K562 (cell line): ENCODE measurements around the gene CUTA. TPM values are rescaled to one million over a fixed set of nuclear protein-coding genes. Genes with fewer than 3 reads are reported as not detected.
A peak's percentile ranks its signal among the peaks of the same experiment; 100 is the strongest.

ENCODE experiments used
- BRCA1 ChIP-seq, 2 experiments: fragments of 450-650 bp in 1 of 2; sonication (generic) in 1 of 2; formaldehyde crosslinking in 1 of 2; IDR thresholded peaks; 2 replicates each; pipeline versions ENCODE4 v1.5.0 to v1.6.1; 2017 to 2020; ENCODE audit warnings: mild to moderate bottlenecking in 1 of 2, missing genetic modification reagents in 1 of 2
- CBX3 ChIP-seq, 2 experiments: IDR thresholded peaks; 1 replicate in 1 of 2; 2 replicates in 1 of 2; pipeline ENCODE4 v1.6.1; 2012; ENCODE audit warnings: inconsistent platforms in 2 of 2, low read length in 2 of 2, borderline replicate concordance in 1 of 2, control low read depth in 1 of 2
- CXXC5 ChIP-seq: fragments of 250-450 bp; sonication (Bioruptor Pico); IDR thresholded peaks from 2 replicates; pipeline ENCODE4 v1.8.0; 2022; ENCODE audit warnings: inconsistent platforms, mild to moderate bottlenecking, moderate library complexity
- HMGN3 ChIP-seq: IDR thresholded peaks from 2 replicates; pipeline ENCODE4 v1.6.1; 2011; ENCODE audit warnings: borderline replicate concordance, low read depth, mild to moderate bottlenecking, mixed read lengths, low read length; ENCODE audit not compliant: insufficient read length; ENCODE audit errors: extremely low read depth
- HNRNPLL ChIP-seq: fragments of 200-400 bp; formaldehyde crosslinking; IDR thresholded peaks from 2 replicates; pipeline ENCODE4 v1.6.1; 2017; ENCODE audit warnings: low read length, low read depth, mild to moderate bottlenecking; ENCODE audit not compliant: poor library complexity, severe bottlenecking
- JUN ChIP-seq, 2 experiments: sonication (generic) in 1 of 2; formaldehyde crosslinking in 1 of 2; IDR thresholded peaks; 2 replicates each; pipeline versions ENCODE4 v1.6.1 to v1.8.0; 2012 to 2022; ENCODE audit warnings: borderline replicate concordance in 2 of 2, mild to moderate bottlenecking in 2 of 2, improper control_type of control experiment in 1 of 2, low read depth in 1 of 2, low read length in 1 of 2, missing genetic modification reagents in 1 of 2
- KAT8 ChIP-seq: fragments of 450-650 bp; IDR thresholded peaks from 2 replicates; pipeline ENCODE4 v1.6.1; 2016; ENCODE audit warnings: low read depth, mild to moderate bottlenecking
- NCOA4 ChIP-seq: fragments of 450-650 bp; IDR thresholded peaks from 2 replicates; pipeline ENCODE4 v1.6.1; 2018; ENCODE audit warnings: mild to moderate bottlenecking; ENCODE audit not compliant: partially characterized antibody
- NEUROD1 ChIP-seq: fragments of 150-350 bp; IDR thresholded peaks from 2 replicates; pipeline ENCODE4 v1.6.1; 2014; ENCODE audit warnings: borderline replicate concordance, low read length, low read depth; ENCODE audit not compliant: partially characterized antibody
- RBBP5 ChIP-seq: fragments of 200-600 bp; sonication (generic); IDR thresholded peaks from 2 replicates; pipeline ENCODE4 v1.6.1; 2012; ENCODE audit warnings: borderline replicate concordance, mild to moderate bottlenecking, low read length, control low read depth, inconsistent platforms; ENCODE audit not compliant: insufficient read depth, poor library complexity, severe bottlenecking
- RBM17 ChIP-seq: fragments of 200-400 bp; formaldehyde crosslinking; IDR thresholded peaks from 2 replicates; pipeline ENCODE4 v1.6.1; 2017; ENCODE audit warnings: low read depth, mild to moderate bottlenecking, low read length, borderline replicate concordance
- RBM34 ChIP-seq: fragments of 200-400 bp; formaldehyde crosslinking; IDR thresholded peaks from 2 replicates; pipeline ENCODE4 v1.6.1; 2018; ENCODE audit warnings: low read length, borderline replicate concordance; ENCODE audit not compliant: insufficient read depth
- RNF219 ChIP-seq: fragments of 250-450 bp; sonication (Bioruptor Pico); IDR thresholded peaks from 2 replicates; pipeline ENCODE4 v1.5.0; 2022; ENCODE audit warnings: mild to moderate bottlenecking
- SAFB ChIP-seq: fragments of 200-400 bp; formaldehyde crosslinking; IDR thresholded peaks from 2 replicates; pipeline ENCODE4 v1.6.1; 2017; ENCODE audit warnings: low read depth, low read length, borderline replicate concordance
- TAF1 ChIP-seq: IDR thresholded peaks from 2 replicates; pipeline ENCODE4 v1.6.1; 2011; ENCODE audit warnings: mild to moderate bottlenecking, low read length, moderate library complexity; ENCODE audit not compliant: insufficient read depth, control insufficient read depth, severe bottlenecking; ENCODE audit errors: extremely low read depth
- YY1 ChIP-seq, 3 experiments: IDR thresholded peaks; 2 replicates each; pipeline ENCODE4 v1.6.1; 2011; ENCODE audit warnings: low read length in 2 of 3, mild to moderate bottlenecking in 2 of 3, moderate library complexity in 2 of 3, borderline replicate concordance in 1 of 3, control low read depth in 1 of 3, low read depth in 1 of 3; ENCODE audit not compliant: insufficient read depth in 3 of 3, insufficient replicate concordance in 2 of 3, control insufficient read depth in 1 of 3, insufficient read length in 1 of 3; ENCODE audit errors: extremely low read depth in 1 of 3
- ZC3H8 ChIP-seq: fragments of 450-650 bp; IDR thresholded peaks from 2 replicates; pipeline ENCODE4 v1.6.1; 2017
- ZEB2 ChIP-seq: fragments of 450-650 bp; IDR thresholded peaks from 2 replicates; pipeline ENCODE4 v1.6.1; 2016
- ZNF121 ChIP-seq: sonication (generic); formaldehyde crosslinking; conservative IDR thresholded peaks from 2 replicates; pipeline ENCODE4 v1.8.0; 2022; ENCODE audit warnings: missing genetic modification reagents
- ZNF134 ChIP-seq: fragments of 250-450 bp; sonication (Bioruptor Pico); conservative IDR thresholded peaks from 2 replicates; pipeline ENCODE4 v1.4.0; 2020
- ZNF354B ChIP-seq: fragments of 250-450 bp; sonication (Bioruptor Pico); IDR thresholded peaks from 2 replicates; pipeline ENCODE4 v1.4.0; 2020
- ZNF384 ChIP-seq: IDR thresholded peaks from 2 replicates; pipeline ENCODE4 v1.6.1; 2012; ENCODE audit warnings: low read depth, low read length, improper control_type of control experiment
- ZNF778 ChIP-seq: fragments of 450-650 bp; formaldehyde crosslinking; IDR thresholded peaks from 2 replicates; pipeline ENCODE4 v1.4.0; 2020; ENCODE audit warnings: mild to moderate bottlenecking, moderate library complexity
- polyA plus RNA-seq, 8 experiments: library from polyadenylated mRNA; depleted of rRNA in 4 of 8; stranded (reverse) in 5 of 8; unstranded in 3 of 8; fragments of >200 nt; fragmentation: Nextera tagmentation in 2 of 8; fragmentation: Illumina TruSeq in 1 of 8; extraction: Ambion mirVana in 2 of 8; extraction: Trizol in 1 of 8; gene quantifications; 2 replicates each; pipeline versions ENCODE4 v1.2.1 to v1.2.3, GENCODE V29; 2011 to 2014; ENCODE audit warnings: inconsistent platforms in 1 of 8, missing spikeins in 1 of 8
- total RNA-seq, 7 experiments: library from RNA; depleted of rRNA in 6 of 7; stranded (reverse); fragments of >200 nt in 6 of 7; fragmentation: Illumina TruSeq in 2 of 7; extraction: Trizol in 2 of 7; gene quantifications; 2 replicates each; pipeline versions ENCODE4 v1.2.1 to v1.2.3, GENCODE V29; 2011 to 2021; ENCODE audit warnings: low replicate concordance in 1 of 7
- TF ChIP-seq, protein P1 (sequence below): fragments of 250-450 bp; sonication (Bioruptor Pico); IDR thresholded peaks from 2 replicates; pipeline ENCODE4 v1.8.0; 2021; ENCODE audit warnings: moderate library complexity, mild to moderate bottlenecking, inconsistent platforms

Gene CUTA
- total and polyA plus RNA-seq, 9 of the 15 experiments (the other 6 are each of a cell fraction or from before 2014, with no cell fraction given): 166 to 682 (median 310) TPM

DNA sequence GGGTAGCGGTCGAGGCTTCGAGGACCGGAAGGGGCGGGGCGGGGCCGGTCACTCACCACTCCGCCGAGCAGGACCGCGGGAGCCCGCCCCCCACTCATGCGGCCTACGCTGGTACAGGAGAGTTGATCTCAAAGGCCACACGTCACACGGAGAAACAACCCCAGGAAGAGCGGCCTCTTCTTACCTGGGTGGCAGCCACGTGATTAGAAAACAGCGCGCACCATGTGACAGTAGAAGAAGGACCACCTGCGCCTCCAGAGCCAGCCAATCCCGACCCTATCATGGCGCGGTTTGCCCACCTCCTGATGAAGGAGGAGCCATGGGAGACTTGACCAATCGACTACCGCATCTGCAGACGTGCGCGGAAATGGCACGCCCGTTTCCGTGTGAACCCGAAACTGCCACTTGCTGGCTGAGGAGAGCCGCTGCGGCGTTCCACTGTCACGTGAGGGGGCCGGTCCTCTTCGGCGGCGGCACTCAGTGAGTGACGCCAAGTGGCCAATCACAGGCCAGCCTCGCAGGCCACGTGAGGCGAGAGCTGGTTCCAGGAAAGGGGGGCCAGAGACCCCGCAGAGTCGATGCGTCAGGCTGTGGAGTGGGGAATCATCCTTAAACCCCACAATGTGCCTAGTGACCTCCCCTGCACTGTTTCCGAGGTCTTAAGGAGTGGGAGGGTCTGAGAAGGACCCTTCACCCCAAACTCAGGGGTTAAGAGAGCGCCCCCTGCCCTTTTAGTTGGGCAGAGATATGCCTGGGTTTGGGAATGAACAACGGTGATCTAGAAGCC, at the start of gene CUTA (continued):
- TF ChIP-seq JUN (IDR thresholded peaks at IDR 0.05; ENCODE audit: borderline replicate concordance, low read depth, low read length): peak; percentile 59; the same call in 1 of the 2 replicates
- no peak for TF ChIP-seq JUN (CRISPR knock-in tag; IDR thresholded peaks at IDR 0.05; ENCODE audit: borderline replicate concordance)
- TF ChIP-seq HMGN3: peak; percentile 91
- peak; percentile 66; the same call in 1 of the 2 replicates for TF ChIP-seq SAFB
- no peak for TF ChIP-seq ZC3H8
- peak in 1 of 2 experiments; percentile 8; a peak in 2 of 3 replicates for TF ChIP-seq CBX3 (IDR thresholded peaks at IDR 0.05; ENCODE audit: borderline replicate concordance in 1 of 2, low read length in 2 of 2)
- no peak for TF ChIP-seq RBM34
- peak; percentile 84 for TF ChIP-seq ZEB2
- peak in 2 of 3 experiments; percentile 70 to 79 for TF ChIP-seq YY1 (IDR thresholded peaks at IDR 0.05; ENCODE audit: borderline replicate concordance in 1 of 3, control insufficient read depth in 1 of 3, extremely low read depth in 1 of 3, insufficient read depth in 3 of 3, insufficient read length in 1 of 3, insufficient replicate concordance in 2 of 3, low read depth in 1 of 3, low read length in 2 of 3)
- TF ChIP-seq HNRNPLL: peak; percentile 67
- no peak for TF ChIP-seq BRCA1 (IDR thresholded peaks at IDR 0.05)
- no peak for TF ChIP-seq BRCA1 (CRISPR knock-in tag; IDR thresholded peaks at IDR 0.05)
- TF ChIP-seq RNF219 (CRISPR knock-in tag): no peak
- peak; percentile 100 for TF ChIP-seq CXXC5 (CRISPR knock-in tag)
- TF ChIP-seq ZNF121 (CRISPR knock-in tag): no peak
- no peak for TF ChIP-seq ZNF778
- TF ChIP-seq NEUROD1: peak; percentile 80
- TF ChIP-seq NCOA4: no peak
- TF ChIP-seq ZNF134 (CRISPR knock-in tag): no peak
- no peak for TF ChIP-seq RBM17
- no peak for TF ChIP-seq KAT8
- no peak for TF ChIP-seq ZNF354B
- TF ChIP-seq ZNF384: 0 out of 2 replicates have a peak, but pooled peaks have one; percentile 4
- TF ChIP-seq RBBP5: peak; percentile 47
- TF ChIP-seq, protein P1, sequence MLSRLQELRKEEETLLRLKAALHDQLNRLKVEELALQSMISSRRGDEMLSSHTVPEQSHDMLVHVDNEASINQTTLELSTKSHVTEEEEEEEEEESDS (CRISPR knock-in tag): no peak
- TF ChIP-seq TAF1: peak; percentile 76
